ENCODE data around the gene SLCO3A1.

Gene SLCO3A1

DNA sequence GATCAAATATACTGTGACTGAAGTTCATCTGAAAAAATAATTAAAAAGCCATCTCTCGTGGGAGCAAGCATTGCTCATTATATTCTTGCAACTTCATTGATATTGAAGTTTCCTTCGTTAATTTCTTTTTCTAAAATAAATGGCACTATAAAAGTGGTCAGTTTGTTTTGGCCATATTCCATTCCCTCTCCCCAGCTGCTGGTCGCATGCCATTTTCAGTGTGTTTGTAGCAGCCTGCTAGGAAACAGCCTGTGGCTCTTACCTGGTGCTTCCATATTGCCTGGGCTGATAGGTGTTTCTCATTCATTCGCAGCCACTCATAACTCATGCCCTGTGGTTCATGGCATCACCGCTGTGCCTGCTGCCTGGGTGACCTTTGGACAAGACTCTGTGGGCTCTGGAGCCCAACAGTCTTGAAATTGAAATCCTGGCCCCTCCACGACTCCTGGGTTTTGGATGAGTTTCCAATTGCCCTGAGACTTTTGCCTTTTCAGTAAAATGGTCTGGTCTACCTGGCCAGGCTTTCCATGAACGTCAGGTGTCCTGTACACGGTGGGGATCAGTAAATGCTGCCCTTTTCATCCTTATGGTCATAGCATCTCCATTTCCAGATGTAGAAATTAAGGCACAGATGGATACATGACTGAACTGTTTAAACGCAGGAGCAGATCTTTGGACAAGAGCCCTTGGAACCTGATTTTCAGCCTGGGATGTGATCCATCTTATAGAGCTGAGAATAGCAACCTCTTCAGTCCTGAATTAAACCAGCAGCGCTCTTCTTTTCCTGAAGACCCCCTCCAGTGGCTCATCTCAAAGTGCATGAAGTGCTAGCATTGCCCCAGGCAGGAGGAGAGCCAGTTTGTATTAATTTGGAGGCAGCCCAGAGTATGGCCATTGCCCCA, 69.4 kb downstream of the SLCO3A1 start:
- TF ChIP-seq, protein P1, sequence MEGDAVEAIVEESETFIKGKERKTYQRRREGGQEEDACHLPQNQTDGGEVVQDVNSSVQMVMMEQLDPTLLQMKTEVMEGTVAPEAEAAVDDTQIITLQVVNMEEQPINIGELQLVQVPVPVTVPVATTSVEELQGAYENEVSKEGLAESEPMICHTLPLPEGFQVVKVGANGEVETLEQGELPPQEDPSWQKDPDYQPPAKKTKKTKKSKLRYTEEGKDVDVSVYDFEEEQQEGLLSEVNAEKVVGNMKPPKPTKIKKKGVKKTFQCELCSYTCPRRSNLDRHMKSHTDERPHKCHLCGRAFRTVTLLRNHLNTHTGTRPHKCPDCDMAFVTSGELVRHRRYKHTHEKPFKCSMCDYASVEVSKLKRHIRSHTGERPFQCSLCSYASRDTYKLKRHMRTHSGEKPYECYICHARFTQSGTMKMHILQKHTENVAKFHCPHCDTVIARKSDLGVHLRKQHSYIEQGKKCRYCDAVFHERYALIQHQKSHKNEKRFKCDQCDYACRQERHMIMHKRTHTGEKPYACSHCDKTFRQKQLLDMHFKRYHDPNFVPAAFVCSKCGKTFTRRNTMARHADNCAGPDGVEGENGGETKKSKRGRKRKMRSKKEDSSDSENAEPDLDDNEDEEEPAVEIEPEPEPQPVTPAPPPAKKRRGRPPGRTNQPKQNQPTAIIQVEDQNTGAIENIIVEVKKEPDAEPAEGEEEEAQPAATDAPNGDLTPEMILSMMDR (IDR thresholded peaks at IDR 0.05; ENCODE audit: borderline replicate concordance, control extremely low read depth, extremely low read depth, insufficient read depth, missing control alignments) = no peak
- in situ Hi-C loops (cut with MboI; ENCODE audit: low sequenced_read_pairs, unreplicated experiment) = no loop called here
- no peak for DNase-seq (ENCODE audit: low spot score)

DNA sequence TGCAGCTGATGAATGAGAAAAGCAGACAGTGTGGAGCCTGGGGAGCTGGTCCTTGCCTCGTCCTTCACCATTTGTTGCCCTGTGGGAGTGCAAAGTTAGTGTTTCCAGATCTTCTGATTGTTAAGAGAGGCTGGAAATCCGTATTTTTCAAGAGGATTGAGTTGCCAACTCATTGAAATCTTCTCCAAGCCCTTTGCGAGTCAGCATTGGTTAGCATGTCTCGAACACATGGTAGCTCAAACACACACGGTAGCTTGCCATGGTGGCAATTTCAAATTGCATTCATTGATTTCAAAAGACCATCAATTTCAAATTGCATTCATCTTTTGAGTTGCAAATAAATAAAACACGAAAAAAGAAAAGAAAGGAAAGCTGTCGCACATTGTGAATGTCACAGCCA, 70.7 kb downstream of the SLCO3A1 start:
- TF ChIP-seq, protein P1 (IDR thresholded peaks at IDR 0.05; ENCODE audit: borderline replicate concordance, control extremely low read depth, extremely low read depth, insufficient read depth, missing control alignments) = no peak
- in situ Hi-C loops (cut with MboI; ENCODE audit: low sequenced_read_pairs, unreplicated experiment) = no loop called here
- no peak for DNase-seq (ENCODE audit: low spot score)

DNA sequence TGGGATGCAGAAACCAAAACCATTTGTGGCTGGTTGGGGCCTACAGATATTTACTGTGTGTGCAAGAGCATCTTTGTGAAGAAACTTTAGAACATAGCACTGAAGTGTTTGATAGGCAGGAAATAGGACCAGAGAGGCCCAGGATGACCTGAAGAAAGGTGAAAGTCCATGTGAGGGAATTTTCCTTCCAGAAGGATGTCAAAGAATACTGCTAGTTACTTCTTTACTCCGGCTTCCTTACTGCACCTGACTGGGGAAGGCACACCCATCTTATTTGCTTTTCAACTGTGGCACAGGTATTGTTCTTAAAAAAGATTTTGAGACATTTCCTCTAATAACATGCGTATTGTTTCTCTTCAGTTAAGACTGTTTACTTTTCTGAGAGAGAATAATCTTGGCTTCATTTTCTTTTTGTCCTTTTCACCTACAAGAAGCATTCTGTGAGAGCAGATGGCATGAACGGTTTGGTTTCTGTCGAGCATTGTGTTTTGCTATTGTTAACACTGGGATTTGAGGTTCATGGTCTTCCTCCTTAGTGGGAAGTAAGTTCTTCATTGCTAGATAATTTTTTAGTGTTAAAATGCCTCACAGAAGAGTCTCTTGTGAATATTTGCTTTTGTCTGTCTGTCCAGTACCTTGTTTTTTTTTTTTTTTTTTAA, 71.5 kb downstream of the SLCO3A1 start:
- no peak for DNase-seq (ENCODE audit: low spot score)
- in situ Hi-C loops (cut with MboI; ENCODE audit: low sequenced_read_pairs, unreplicated experiment) = no loop called here
- TF ChIP-seq, protein P1 (IDR thresholded peaks at IDR 0.05; ENCODE audit: borderline replicate concordance, control extremely low read depth, extremely low read depth, insufficient read depth, missing control alignments) = no peak

DNA sequence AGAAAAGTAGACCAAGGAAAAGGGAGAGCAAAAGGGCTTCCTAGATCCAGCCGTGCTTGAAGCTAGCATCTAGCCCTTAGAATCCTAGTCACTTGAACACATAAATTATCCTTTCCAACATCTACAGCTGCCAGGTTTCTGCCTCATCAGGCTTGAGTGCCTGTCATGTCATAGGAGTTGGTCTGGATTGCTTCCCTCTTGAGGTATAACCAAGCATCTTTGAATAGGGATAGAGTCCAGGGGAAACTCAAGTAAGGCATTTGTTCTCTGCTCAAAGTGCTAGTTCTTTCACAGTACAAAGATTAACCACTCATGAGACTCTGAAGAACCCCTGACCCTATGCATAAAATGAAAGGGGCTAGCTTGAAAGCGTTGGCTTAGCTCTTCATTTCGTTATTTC, 72.3 kb downstream of the SLCO3A1 start:
- no peak for DNase-seq (ENCODE audit: low spot score)
- in situ Hi-C loops (cut with MboI; ENCODE audit: low sequenced_read_pairs, unreplicated experiment) = no loop called here
- TF ChIP-seq, protein P1 (IDR thresholded peaks at IDR 0.05; ENCODE audit: borderline replicate concordance, control extremely low read depth, extremely low read depth, insufficient read depth, missing control alignments) = no peak

DNA sequence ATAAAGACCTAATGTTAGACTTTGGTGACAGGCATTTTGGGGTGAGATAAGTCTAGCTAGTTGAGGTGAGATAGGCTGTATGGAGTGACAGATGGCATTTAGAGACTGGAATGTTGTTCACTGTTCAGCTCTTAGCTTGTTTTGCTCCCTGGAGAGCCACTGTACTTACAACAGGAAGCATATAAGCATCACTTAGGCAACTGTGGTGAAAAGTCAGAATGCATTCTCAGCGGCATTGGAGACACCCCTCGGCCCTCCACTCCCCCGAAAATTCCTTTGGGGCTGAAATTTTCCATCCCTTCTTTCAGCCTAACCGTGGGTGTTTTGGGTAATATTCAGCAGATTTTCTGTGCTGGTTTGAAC, 73.4 kb downstream of the SLCO3A1 start:
- in situ Hi-C loops (cut with MboI; ENCODE audit: low sequenced_read_pairs, unreplicated experiment) = no loop called here
- no peak for DNase-seq (ENCODE audit: low spot score)
- TF ChIP-seq, protein P1 (IDR thresholded peaks at IDR 0.05; ENCODE audit: borderline replicate concordance, control extremely low read depth, extremely low read depth, insufficient read depth, missing control alignments) = no peak

DNA sequence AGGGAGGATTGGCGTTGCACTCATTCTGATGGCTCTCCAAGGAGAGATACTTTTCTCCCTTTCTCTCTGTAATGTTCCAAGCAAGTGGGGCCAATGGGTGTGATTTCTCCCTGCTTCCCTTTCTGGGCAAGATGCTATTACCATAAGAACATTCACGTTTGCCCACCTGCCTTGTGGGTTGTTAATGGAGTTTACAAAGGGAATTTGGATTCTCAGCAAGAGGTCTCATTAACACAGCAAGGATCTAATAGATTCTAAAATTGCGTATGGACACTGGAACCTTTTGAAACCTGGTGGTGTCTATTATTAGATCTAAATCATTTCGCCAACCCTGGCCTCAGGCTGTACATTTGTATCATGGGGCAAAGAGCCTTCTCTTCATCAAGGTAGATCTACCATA, 74.1 kb downstream of the SLCO3A1 start:
- DNase-seq (ENCODE audit: low spot score) = no peak
- TF ChIP-seq, protein P1 (IDR thresholded peaks at IDR 0.05; ENCODE audit: borderline replicate concordance, control extremely low read depth, extremely low read depth, insufficient read depth, missing control alignments) = no peak
- in situ Hi-C loops (cut with MboI; ENCODE audit: low sequenced_read_pairs, unreplicated experiment) = no loop called here

All from GM13976 (cell line).